HepG2 (cell line): ENCODE data around the gene MRPL50. TPM values are rescaled to one million over a fixed set of nuclear protein-coding genes. Genes with fewer than 3 reads are reported as not detected.

Experiments used
- ATAD3A ChIP-seq: sonication (generic); formaldehyde crosslinking; IDR thresholded peaks from 2 replicates; pipeline ENCODE4 v1.4.0; 2020; ENCODE audit warnings: missing genetic modification reagents
- FOXA1 ChIP-seq, 2 experiments: fragments of 450-650 bp in 1 of 2; sonication (generic) in 1 of 2; formaldehyde crosslinking in 1 of 2; IDR thresholded peaks; 2 replicates each; pipeline versions ENCODE4 v1.4.0 to v1.6.1; 2016 to 2020; ENCODE audit warnings: missing genetic modification reagents in 1 of 2
- HIVEP1 ChIP-seq: sonication (generic); formaldehyde crosslinking; IDR thresholded peaks from 2 replicates; pipeline ENCODE4 v1.4.0; 2020; ENCODE audit warnings: mild to moderate bottlenecking, missing genetic modification reagents
- KAT8 ChIP-seq: IDR thresholded peaks from 2 replicates; pipeline ENCODE4 v1.6.1; 2016; ENCODE audit warnings: missing genetic modification reagents, missing compliant biosample characterization
- MTA3 ChIP-seq: sonication (generic); formaldehyde crosslinking; IDR thresholded peaks from 2 replicates; pipeline ENCODE4 v1.4.0; 2020; ENCODE audit warnings: missing genetic modification reagents
- NR2F1 ChIP-seq, 2 experiments: fragments of 450-650 bp in 1 of 2; formaldehyde crosslinking in 1 of 2; IDR thresholded peaks; 2 replicates each; pipeline versions ENCODE4 v1.5.0 to v1.6.1; 2016 to 2020; ENCODE audit warnings: mild to moderate bottlenecking in 1 of 2, missing compliant biosample characterization in 1 of 2, missing genetic modification reagents in 1 of 2, moderate library complexity in 1 of 2
- PHB2 ChIP-seq: fragments of 450-650 bp; IDR thresholded peaks from 2 replicates; pipeline ENCODE4 v1.6.1; 2018; ENCODE audit not compliant: partially characterized antibody
- TAF15 ChIP-seq: fragments of 200-400 bp; formaldehyde crosslinking; IDR thresholded peaks from one replicate; pipeline ENCODE4 v1.6.1; 2018; ENCODE audit warnings: mild to moderate bottlenecking, low read depth, low read length; ENCODE audit not compliant: poor library complexity, severe bottlenecking
- ZFP36 ChIP-seq: fragments of 150-350 bp; IDR thresholded peaks from 2 replicates; pipeline ENCODE4 v1.6.1; 2018; ENCODE audit warnings: borderline replicate concordance, low read length, low read depth; ENCODE audit not compliant: partially characterized antibody
- ZNF225 ChIP-seq: sonication (generic); formaldehyde crosslinking; IDR thresholded peaks from 2 replicates; pipeline ENCODE4 v1.4.0; 2020; ENCODE audit warnings: mild to moderate bottlenecking, missing genetic modification reagents
- ZNF263 ChIP-seq: sonication (generic); formaldehyde crosslinking; IDR thresholded peaks from 2 replicates; pipeline ENCODE4 v1.4.0; 2020; ENCODE audit warnings: missing genetic modification reagents
- ZNF431 ChIP-seq: sonication (generic); formaldehyde crosslinking; IDR thresholded peaks from 2 replicates; pipeline ENCODE4 v1.9.0; 2022; ENCODE audit warnings: missing genetic modification reagents, low read depth, mild to moderate bottlenecking, borderline replicate concordance
- ZNF660 ChIP-seq: sonication (generic); formaldehyde crosslinking; IDR thresholded peaks from 2 replicates; pipeline ENCODE4 v1.5.1; 2020; ENCODE audit warnings: mild to moderate bottlenecking, low read depth, missing genetic modification reagents, borderline replicate concordance
- ZNF674 ChIP-seq: sonication (generic); formaldehyde crosslinking; IDR thresholded peaks from 2 replicates; pipeline ENCODE4 v1.5.0; 2020; ENCODE audit warnings: low read depth, mild to moderate bottlenecking, missing genetic modification reagents
- ZNF720 ChIP-seq: sonication (generic); formaldehyde crosslinking; IDR thresholded peaks from 2 replicates; pipeline ENCODE4 v1.4.0; 2020; ENCODE audit warnings: missing genetic modification reagents
- polyA plus RNA-seq, 8 experiments: library from polyadenylated mRNA; depleted of rRNA in 3 of 8; stranded (reverse) in 7 of 8; unstranded in 1 of 8; fragments of >200 nt; fragmentation: Illumina TruSeq in 4 of 8; extraction: Trizol in 4 of 8; gene quantifications; 2 replicates each; pipeline versions ENCODE4 v1.2.1 to v1.2.3, GENCODE V29; 2011 to 2016; ENCODE audit warnings: low read depth in 4 of 8, missing spikeins in 1 of 8, mixed read lengths in 1 of 8; ENCODE audit not compliant: insufficient read depth in 1 of 8
- total RNA-seq, 5 experiments: library from RNA; depleted of rRNA; stranded (reverse); fragments of >200 nt; fragmentation: Illumina TruSeq; extraction: Trizol; gene quantifications; 2 replicates each; pipeline ENCODE4 v1.2.3, GENCODE V29; 2016; ENCODE audit warnings: low read depth in 1 of 5
- TF ChIP-seq, protein P1 (sequence below): sonication (generic); formaldehyde crosslinking; IDR thresholded peaks from 2 replicates; pipeline ENCODE4 v1.8.0; 2022; ENCODE audit warnings: mild to moderate bottlenecking, missing genetic modification reagents; ENCODE audit not compliant: insufficient replicate concordance
- TF ChIP-seq, protein P2 (sequence below): sonication (generic); formaldehyde crosslinking; IDR thresholded peaks from 2 replicates; pipeline ENCODE4 v1.4.0; 2020; ENCODE audit warnings: missing genetic modification reagents, borderline replicate concordance
- TF ChIP-seq, protein P3 (sequence below): IDR thresholded peaks from 2 replicates; pipeline ENCODE4 v1.6.1; 2016; ENCODE audit warnings: mild to moderate bottlenecking, missing biosample characterization, missing genetic modification reagents
- TF ChIP-seq, protein P4 (sequence below): sonication (generic); formaldehyde crosslinking; IDR thresholded peaks from 2 replicates; pipeline ENCODE4 v1.5.0; 2020; ENCODE audit warnings: missing genetic modification reagents, mild to moderate bottlenecking, borderline replicate concordance
- TF ChIP-seq, protein P5 (sequence below): sonication (generic); formaldehyde crosslinking; IDR thresholded peaks from 2 replicates; pipeline ENCODE4 v1.8.0; 2022; ENCODE audit warnings: mild to moderate bottlenecking, missing genetic modification reagents, moderate library complexity
- TF ChIP-seq, protein P6 (sequence below): sonication (generic); formaldehyde crosslinking; IDR thresholded peaks from 2 replicates; pipeline ENCODE4 v1.5.0; 2020; ENCODE audit warnings: missing genetic modification reagents

MRPL50 gene
- total and polyA plus RNA-seq, 2 of the 13 experiments (the other 11 are each of a cell fraction or from before 2014, with no cell fraction given), result 37.1 to 70.0 TPM

DNA sequence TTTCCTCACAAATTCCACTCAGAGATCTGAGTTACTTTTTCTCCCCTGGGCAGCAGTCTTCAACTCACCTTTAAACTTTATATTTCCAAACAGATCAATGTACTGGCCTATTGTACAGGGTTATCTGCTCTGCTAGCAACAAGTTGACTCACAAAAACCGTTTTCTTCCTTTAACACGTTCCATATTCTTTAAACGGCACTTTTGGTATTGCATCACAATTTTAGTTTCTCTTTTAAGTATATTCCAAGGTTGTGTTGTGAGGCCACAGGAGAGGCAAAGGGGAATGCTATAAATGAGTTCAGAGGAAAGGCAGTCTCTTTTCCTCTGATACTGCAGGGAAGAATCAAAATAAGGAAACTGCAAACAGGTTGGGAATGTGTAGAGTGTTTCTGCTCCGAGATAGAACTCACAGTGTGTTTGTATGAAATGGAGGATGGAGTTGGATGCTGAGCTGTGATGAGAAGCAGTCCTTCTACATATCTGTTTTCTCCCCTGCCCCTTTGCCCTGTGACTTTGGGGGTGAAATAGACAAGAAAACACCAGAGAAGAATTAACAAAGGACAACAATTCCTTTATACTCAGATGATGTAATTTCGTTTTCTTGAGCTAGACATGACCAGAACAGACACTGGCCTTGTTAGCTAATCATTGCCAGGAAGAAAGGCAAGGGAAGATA is 47.1 kb upstream of the MRPL50 start (continued):
- TF ChIP-seq, protein P1, sequence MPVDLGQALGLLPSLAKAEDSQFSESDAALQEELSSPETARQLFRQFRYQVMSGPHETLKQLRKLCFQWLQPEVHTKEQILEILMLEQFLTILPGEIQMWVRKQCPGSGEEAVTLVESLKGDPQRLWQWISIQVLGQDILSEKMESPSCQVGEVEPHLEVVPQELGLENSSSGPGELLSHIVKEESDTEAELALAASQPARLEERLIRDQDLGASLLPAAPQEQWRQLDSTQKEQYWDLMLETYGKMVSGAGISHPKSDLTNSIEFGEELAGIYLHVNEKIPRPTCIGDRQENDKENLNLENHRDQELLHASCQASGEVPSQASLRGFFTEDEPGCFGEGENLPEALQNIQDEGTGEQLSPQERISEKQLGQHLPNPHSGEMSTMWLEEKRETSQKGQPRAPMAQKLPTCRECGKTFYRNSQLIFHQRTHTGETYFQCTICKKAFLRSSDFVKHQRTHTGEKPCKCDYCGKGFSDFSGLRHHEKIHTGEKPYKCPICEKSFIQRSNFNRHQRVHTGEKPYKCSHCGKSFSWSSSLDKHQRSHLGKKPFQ (CRISPR knock-in tag), result peak; percentile 67
- TF ChIP-seq KAT8 (no peak; the same call in 1 of the 2 replicates), MTA3 (no peak), ZNF660 (CRISPR knock-in tag) (no peak), FOXA1 (IDR thresholded peaks at IDR 0.05) (no peak), FOXA1 (CRISPR knock-in tag; IDR thresholded peaks at IDR 0.05) (no peak), TAF15 (no peak), ZNF225 (no peak), ATAD3A (CRISPR knock-in tag) (no peak), HIVEP1 (CRISPR knock-in tag) (no peak), ZNF263 (CRISPR knock-in tag) (no peak), ZNF674 (CRISPR knock-in tag) (no peak), NR2F1 (CRISPR knock-in tag; IDR thresholded peaks at IDR 0.05) (peak in 1 of 2 experiments; percentile 32; a peak in 1 of 4 replicates), ZNF431 (no peak), ZFP36 (no peak), PHB2 (no peak), ZNF720 (no peak)
- TF ChIP-seq, protein P2, sequence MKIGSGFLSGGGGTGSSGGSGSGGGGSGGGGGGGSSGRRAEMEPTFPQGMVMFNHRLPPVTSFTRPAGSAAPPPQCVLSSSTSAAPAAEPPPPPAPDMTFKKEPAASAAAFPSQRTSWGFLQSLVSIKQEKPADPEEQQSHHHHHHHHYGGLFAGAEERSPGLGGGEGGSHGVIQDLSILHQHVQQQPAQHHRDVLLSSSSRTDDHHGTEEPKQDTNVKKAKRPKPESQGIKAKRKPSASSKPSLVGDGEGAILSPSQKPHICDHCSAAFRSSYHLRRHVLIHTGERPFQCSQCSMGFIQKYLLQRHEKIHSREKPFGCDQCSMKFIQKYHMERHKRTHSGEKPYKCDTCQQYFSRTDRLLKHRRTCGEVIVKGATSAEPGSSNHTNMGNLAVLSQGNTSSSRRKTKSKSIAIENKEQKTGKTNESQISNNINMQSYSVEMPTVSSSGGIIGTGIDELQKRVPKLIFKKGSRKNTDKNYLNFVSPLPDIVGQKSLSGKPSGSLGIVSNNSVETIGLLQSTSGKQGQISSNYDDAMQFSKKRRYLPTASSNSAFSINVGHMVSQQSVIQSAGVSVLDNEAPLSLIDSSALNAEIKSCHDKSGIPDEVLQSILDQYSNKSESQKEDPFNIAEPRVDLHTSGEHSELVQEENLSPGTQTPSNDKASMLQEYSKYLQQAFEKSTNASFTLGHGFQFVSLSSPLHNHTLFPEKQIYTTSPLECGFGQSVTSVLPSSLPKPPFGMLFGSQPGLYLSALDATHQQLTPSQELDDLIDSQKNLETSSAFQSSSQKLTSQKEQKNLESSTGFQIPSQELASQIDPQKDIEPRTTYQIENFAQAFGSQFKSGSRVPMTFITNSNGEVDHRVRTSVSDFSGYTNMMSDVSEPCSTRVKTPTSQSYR (CRISPR knock-in tag), result no peak
- TF ChIP-seq, protein P3, sequence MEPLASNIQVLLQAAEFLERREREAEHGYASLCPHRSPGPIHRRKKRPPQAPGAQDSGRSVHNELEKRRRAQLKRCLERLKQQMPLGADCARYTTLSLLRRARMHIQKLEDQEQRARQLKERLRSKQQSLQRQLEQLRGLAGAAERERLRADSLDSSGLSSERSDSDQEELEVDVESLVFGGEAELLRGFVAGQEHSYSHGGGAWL (CRISPR knock-in tag), result no peak
- TF ChIP-seq, protein P4, sequence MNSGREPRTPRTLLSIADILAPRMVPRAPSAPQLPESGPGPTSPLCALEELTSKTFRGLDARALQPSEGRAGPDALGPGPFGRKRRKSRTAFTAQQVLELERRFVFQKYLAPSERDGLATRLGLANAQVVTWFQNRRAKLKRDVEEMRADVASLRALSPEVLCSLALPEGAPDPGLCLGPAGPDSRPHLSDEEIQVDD (CRISPR knock-in tag), result no peak
- TF ChIP-seq, protein P5, sequence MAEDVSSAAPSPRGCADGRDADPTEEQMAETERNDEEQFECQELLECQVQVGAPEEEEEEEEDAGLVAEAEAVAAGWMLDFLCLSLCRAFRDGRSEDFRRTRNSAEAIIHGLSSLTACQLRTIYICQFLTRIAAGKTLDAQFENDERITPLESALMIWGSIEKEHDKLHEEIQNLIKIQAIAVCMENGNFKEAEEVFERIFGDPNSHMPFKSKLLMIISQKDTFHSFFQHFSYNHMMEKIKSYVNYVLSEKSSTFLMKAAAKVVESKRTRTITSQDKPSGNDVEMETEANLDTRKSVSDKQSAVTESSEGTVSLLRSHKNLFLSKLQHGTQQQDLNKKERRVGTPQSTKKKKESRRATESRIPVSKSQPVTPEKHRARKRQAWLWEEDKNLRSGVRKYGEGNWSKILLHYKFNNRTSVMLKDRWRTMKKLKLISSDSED (CRISPR knock-in tag), result no peak
- TF ChIP-seq, protein P6, sequence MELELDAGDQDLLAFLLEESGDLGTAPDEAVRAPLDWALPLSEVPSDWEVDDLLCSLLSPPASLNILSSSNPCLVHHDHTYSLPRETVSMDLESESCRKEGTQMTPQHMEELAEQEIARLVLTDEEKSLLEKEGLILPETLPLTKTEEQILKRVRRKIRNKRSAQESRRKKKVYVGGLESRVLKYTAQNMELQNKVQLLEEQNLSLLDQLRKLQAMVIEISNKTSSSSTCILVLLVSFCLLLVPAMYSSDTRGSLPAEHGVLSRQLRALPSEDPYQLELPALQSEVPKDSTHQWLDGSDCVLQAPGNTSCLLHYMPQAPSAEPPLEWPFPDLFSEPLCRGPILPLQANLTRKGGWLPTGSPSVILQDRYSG (CRISPR knock-in tag), result no peak
